ENCODE measurements around the gene WWC2. TPM values are rescaled to one million over a fixed set of nuclear protein-coding genes. Genes with fewer than 3 reads are reported as not detected.

Gene WWC2
- 26.2 and 36.6 TPM in 2 replicates for total RNA-seq

DNA sequence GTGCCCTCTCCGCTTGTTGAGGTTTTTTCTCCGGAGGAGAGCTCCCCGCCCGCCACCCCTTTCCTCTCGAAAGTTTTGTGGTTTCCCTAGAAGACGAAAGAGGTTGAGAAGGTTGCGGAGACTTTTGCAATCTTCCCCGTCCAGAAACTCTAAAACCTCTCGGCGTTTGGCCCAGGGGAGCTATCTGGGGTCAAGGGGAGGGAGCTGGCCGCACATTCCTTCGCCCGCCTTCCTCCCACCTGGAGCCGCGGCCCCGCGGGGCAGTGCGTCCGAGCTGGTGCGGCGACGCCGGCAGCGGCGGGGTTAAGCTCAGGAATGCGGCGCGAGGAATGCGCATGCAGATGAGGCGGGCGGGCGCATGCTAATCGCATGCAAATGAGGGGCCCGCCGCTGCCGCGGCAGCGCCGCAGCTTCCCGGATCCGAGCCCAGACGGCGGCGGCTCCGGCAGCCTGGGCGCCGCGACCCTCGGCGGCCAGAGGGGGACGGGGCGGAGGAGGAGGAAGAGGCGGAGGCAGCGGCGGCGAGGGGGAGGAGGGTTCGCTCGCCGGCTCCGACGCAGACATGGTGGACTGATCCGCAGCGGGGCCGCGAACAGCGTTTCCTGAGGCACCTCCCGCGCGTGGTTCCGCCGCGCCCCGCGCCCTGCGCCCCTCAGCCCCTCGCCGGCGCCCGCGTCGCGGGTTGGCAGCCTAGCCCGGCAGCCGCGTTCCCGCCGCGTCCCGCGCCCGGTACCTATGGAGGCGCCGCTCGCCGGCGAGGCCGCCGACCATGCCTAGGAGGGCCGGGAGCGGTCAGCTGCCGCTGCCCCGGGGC lies at the start of gene WWC2:
Gene WWC2, plus strand, starts transcription at position 535 of the 814 bp plus-strand sequence. Its CDS starts 235 bp downstream, at position 770.

GRCh38 chr4:183320211-183321059 lies 221.4 kb downstream of the WWC2 start, which contains the start of gene CLDN22:
TSS of gene CLDN22 (minus strand) at chr4:183320276. CDS start at chr4:183320218, 58 bp downstream.

GRCh38 chr4:183322326-183322725 lies 223.3 kb downstream of the WWC2 start, which contains the start of gene CLDN24:
TSS of gene CLDN24 (minus strand) at chr4:183322426. CDS start at chr4:183322426, 0 bp downstream.

Other genes with a start within 250 kb of the WWC2 start
- 86.7 and 94.8 TPM in 2 replicates for gene DCTD, start 181.9 kb upstream of the WWC2 start, total RNA-seq
- under 0.01 TPM in 1 of 2 replicates, not detected in the other for gene CLDN22, start 221.0 kb downstream of the WWC2 start, total RNA-seq
- not detected in 2 replicates for gene CLDN24, start 223.2 kb downstream of the WWC2 start, total RNA-seq

All from mesangial cell (primary cell).